ENCODE results near the gene MPV17. TPM values are rescaled to one million over a fixed set of nuclear protein-coding genes. Genes with fewer than 3 reads are reported as not detected.
"Not testable (repeated sequence)": the region's sequence is repeated elsewhere in the genome, so short reads cannot be mapped to it uniquely, and the experiment has no call there.

Gene MPV17
- total RNA-seq, 1 donor from 2014 or later = 38.8 TPM

GRCh38 chr2:27323596-27324285, 844 bp upstream of the MPV17 start:
- DNase-seq (ENCODE audit: low read depth, low spot score) = no peak

GRCh38 chr2:27322301-27322765, 564 bp downstream of the MPV17 start:
- DNase-seq (ENCODE audit: low read depth, low spot score) = no peak

DNA sequence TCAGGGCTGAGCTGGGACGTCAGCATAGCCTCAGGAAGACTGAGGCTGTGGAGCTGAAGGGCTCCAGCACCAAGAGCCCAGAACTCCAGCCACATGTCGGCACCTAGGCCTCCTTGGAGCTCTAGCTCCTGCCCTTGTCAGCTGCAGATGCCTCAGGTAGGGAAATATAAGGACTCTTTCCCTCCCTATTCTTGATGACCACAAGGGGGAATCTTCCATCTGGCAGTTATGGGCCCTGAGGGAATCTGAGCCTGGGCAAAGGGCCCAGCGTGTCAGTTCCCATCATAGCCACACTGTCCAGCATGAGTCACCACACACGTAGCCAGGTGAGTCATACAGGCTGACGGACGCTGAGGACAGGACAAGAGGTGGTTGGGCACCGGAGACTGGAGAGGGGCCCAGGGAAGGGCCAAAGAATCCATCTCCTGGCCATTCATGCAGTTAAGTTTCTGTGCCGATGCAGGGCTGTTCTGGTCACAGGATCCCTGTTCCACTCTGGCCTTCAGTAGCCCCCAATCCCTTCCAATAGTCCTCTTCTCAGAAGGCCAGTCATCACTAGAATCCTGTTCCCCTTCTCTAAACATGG, 1.8 kb downstream of the MPV17 start:
- peak; percentile 81 for DNase-seq (ENCODE audit: low read depth, low spot score)

DNA sequence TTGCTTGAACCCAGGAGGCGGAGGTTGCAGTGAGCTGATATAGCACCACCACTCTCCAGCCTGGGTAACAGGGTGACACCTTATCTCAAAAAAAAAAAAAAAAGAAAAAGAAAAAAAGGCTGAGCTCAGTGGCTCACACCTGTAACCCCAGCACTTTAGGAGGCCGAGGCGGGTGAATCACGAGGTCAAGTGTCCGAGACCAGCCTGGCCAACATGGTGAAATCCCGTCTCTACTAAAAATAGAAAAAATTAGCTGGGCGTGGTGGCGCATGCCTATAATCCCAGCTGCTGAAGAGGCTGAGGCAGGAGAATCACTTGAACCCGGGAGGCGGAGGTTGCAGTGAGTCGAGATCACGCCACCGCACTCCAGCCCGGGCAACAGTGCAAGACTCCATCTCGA, 3.1 kb downstream of the MPV17 start:
- DNase-seq (ENCODE audit: low read depth, low spot score) = not testable (repeated sequence)

DNA sequence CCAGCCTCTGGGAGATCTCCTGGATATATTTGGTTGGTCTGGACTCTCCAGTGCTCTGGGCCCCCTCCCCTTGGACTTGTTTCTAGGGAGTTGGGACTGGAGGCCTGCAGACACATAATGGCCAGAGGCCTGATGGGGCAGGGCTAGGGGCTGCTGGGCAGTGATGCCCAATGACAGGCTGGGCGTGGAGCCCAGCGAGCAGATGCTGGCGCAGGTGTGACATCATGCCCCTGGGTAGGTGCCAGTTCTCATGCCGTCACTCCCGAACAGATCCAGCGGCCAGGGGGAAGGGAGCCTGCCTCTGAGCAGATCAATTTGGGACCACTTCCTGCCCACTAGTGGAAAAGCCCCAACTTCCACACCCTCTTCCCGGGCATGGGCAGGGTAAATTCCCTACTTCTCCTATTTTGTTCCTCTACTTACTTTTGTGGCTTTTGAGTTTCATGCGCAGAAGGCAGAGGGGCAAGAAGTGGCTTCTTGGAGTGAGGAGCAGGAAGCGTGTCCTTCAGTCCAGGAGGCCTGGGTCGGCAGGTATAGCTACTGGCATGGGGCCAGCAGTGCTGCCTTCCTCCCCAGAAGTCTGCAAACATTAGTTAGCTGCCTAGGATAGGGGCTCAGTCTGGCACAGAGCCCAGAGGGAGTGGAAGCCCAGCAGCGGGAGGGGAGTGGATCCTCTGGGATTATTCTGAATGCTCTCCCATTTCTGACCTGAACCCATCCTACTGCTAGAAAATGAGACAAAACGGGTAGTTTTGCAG, 6.1 kb downstream of the MPV17 start:
- DNase-seq (ENCODE audit: low read depth, low spot score) = no peak

DNA sequence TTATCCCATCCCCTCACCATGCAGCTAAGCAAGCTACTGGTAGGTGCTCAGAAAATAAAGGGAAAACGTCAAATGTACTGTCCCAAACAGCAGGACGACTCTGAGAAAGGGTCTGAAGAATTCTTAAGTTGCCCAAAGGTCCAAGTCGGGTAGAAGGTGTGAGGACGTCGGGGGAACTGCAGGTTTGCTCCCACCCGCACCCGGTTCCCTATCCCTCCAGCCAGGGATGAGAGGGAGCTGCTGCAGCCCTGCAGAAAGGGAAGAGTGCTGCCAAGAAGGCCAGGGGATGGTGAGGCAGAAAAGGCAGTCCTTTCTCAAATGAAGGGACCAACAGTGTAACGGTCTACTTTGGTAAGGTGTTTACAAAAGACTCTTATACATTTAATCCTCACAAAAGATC, 7.8 kb downstream of the MPV17 start:
- DNase-seq (ENCODE audit: low read depth, low spot score) = no peak

DNA sequence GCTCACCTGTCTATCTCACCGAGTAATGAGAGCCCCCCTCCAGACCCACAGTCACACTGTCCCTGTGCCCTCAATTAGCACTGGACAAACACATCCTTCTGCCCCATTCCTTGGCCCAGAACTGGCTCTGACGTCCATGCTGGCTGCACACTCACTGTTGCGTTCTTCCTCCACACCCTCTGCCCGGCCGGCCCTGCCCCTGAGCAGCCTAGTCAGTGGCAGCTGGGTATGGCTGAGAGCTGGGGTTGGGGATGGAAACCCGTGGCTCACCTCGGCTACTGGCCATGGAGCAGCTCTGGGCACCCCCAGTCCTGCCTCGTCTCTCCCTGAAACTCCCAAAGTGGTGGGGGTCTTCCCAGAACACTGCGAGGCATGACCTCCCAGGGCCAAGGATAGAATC, 8.2 kb downstream of the MPV17 start:
- DNase-seq (ENCODE audit: low read depth, low spot score) = no peak

DNA sequence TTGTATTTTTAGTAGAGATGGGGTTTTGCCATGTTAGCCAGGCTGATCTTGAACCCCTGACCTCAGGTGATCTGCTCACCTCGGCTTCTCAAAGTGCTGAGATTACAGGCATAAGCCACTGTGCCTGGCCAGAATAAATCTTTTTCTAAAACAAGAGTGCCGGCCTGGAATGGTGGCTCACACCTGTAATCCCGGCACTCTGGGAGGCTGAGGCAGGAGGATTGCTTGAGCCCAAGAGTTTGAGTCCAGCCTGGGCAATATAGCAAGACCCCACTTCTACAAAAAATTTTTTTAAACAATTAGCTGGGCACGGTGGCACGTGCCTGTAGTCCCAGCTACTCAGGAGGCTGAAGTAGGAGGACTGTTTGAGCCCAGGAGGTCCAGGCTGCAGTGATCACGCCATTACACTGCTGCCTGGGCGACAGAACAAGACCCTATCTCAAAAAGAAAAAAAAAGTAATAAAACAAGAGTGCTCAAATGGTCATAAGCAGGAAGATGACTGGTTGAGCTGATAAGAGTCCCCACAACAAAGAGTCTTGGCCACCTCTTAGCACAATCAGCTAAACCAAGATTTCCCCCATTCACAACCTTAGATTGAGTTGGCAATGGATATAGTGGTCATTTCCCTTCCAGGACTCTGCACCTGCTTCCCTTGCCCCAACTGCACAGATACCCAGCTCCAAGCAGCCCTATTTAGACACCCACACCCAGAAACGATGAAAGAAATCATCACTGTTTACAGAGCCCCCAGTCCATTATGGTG, 8.8 kb downstream of the MPV17 start:
- DNase-seq (ENCODE audit: low read depth, low spot score) = peak; percentile 45

GRCh38 chr2:27312152-27312551, 10.7 kb downstream of the MPV17 start:
- no peak for DNase-seq (ENCODE audit: low read depth, low spot score)

GRCh38 chr2:27309651-27310050, 13.2 kb downstream of the MPV17 start:
- no peak for DNase-seq (ENCODE audit: low read depth, low spot score)

DNA sequence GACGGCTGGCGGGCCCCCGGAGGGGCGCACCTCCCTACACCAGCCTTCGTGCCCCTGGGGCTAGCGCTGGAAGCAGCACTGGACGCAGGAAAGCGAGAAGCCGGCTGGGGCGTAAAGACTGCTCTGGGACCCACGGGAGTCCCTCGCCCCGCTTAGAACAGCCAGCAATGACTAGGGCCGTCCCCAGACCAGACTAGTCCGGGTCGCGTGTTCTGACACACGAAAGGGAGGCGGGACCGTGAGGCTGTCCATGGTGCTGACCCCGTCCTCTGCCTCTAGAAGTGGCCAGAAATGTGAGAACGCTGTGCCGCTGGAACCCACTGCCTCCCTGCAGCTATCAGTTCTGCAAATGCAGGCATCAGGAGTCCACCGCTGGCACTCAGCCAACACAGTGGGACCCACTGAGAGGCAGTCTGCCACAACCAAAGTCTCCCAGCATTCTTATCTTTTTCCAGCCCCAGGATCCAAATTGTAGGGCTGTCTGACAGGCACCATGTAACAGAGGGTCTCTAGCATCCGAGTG, 14.5 kb downstream of the MPV17 start, which contains the start of gene UCN:
UCN (minus strand) TSS at position 87 of the 523 bp plus-strand sequence. CDS start 550 bp downstream, outside the sequence.
- no peak for DNase-seq (ENCODE audit: low read depth, low spot score)

DNA sequence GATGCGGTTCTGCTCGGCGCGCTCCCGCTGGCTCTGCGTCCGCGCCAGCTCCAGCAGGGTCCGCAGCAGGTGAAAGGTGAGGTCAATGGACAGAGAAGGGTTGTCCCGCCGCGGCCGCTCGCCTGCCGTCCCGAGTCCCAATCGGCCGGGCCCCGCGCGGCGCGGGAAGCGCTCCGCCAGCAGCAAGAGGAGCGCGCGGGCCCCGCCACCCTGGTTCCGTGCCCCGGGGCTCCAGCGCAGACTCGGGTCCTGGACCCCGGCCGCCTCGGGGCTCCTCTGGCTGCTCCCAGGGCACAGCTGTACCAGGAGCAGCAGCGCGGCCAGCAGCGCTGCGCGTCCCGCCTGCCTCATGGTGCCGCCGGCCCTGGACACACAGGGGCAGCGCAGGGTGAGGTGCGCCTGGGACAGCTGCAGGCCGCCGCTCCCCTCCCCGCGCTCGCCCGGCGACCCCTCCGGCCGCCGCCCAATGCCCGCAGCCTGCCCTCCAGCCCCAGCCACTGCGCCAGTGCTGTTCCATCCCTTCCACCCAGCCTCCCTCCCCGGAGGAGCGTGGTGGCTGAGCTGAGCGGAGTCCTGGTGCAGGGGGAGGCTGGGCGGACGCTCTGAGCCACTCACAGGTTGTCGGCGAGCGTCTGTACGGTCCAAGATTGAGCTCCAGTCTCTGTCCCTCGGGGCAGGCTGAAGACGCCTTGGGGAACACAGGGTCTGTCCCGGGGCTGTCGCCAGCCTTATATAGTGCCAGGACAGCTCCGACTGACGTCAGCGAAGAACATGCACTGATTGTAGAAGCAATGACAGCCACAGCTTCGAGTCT, 15.1 kb downstream of the MPV17 start:
- no peak for DNase-seq (ENCODE audit: low read depth, low spot score)

- no peak for DNase-seq (ENCODE audit: low read depth, low spot score)
Measured at GRCh38 chr2:27307287-27307544, 15.7 kb downstream of the MPV17 start.

DNA sequence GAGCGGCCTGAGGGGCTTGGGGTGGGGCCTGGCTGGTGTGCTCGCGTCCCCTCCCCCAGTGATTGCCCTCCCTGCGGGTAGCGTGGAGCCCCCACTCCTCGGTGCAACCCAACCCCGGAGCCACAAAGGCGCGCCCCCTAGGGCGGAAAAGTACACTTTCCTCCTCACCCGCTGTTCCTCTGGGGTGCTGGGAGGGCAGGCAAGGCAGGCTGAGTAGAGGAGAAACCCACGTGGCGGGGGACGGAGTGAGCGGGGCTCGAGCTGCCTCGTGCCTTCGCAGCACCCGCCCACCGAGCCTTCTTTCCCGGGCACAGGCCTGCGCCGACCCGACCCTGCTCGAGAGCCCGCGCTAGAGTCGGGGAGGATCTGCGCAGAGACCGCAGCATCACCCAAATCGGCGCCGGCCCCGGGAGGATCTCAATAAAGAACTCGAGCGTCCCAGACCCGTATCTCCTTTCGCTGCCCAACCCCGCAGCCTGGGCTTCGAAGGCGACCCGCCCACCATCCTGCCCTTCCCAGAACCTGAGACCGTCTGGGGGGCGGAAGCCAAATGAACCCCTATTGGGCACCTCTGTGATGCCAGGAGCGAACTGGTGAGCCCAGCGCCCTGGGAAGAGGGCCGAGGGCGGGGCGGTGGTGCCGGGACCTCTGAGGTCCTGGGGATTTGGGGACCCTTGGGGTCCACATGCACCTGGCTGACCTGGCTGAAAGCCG, 16.2 kb downstream of the MPV17 start:
- DNase-seq (ENCODE audit: low read depth, low spot score) = no peak

GRCh38 chr2:27306136-27306535, 16.8 kb downstream of the MPV17 start:
- no peak for DNase-seq (ENCODE audit: low read depth, low spot score)

GRCh38 chr2:27305516-27305915, 17.4 kb downstream of the MPV17 start:
- DNase-seq (ENCODE audit: low read depth, low spot score) = no peak

- DNase-seq (ENCODE audit: low read depth, low spot score) = no peak
Measured at GRCh38 chr2:27304488-27305240, 18.2 kb downstream of the MPV17 start.

DNA sequence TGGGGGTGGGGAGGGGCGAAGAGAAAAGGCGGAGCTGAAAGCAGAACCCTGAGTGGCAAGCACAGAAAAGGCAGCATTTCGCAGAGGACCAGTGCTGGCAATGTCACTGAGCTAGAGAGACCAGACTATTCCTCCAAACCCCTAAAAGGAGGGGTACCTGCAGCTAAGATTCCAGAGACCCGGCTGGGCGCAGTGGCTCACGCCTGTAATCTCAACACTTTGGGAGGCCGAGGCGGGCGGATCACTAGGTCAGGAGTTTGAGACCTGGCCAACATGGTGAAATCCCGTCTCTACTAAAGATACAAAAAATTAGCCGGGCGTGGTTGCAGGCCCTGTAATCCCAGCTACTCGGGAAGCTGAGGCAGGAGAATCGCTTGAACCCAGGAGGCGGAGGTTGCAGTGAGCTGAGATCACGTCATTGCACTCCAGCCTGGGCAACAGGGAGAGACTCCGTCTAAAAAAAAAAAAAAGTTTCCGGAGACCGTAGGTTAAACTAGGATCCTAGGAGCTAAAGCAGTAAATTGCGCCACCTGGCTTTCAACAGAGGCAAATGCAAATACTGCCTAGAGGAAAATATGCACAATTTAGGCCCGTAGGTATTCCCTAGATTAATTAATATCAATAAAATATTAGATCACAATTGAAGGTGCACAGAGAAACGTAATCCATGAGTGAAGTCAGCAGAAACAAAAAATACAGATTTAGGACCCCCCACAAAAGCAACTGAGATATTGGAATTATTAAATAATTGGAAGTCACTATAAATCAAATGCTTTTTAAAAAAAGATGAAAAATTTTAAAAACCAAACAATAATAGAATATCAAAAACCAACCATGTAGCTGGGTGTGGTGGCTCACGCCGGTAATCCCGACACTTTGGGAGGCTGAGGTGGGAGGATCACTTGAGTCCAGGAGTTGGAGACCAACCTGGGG, 19.5 kb downstream of the MPV17 start:
- DNase-seq (ENCODE audit: low read depth, low spot score) = no peak

Data from pulmonary artery endothelial cell (primary cell).